Lower leg skin (tissue), 4 donors: Measurements from ENCODE around the gene SKIDA1. TPM values are rescaled to one million over a fixed set of nuclear protein-coding genes. Genes with fewer than 3 reads are reported as not detected.

Experiments
- DNase-seq, 2 donors: peaks; one replicate each; pipeline ENCODE4 v3.0.0-alpha.2; 2019; ENCODE audit warnings: low spot score in 2 of 2
- H3K4me3 ChIP-seq: fragments of 200-600 bp; sonication (generic); 2 replicates; pipeline ENCODE4 v1.5.1; 2017; ENCODE audit warnings: mild to moderate bottlenecking, low read depth; ENCODE audit not compliant: poor library complexity, severe bottlenecking
- POLR2A ChIP-seq, 2 donors: fragments of 450-650 bp; IDR thresholded peaks; one replicate each; pipeline ENCODE4 v1.6.1; 2016 to 2017; ENCODE audit warnings: antibody characterized with exemption in 2 of 2, mild to moderate bottlenecking in 1 of 2, moderate library complexity in 1 of 2
- WGBS, 2 donors: methylation state at CpG; one replicate each; pipeline ENCODE4 v1.1.5; 2018; 5-methylcytosine and 5-hydroxymethylcytosine counted together
- intact Hi-C: fragments of 100-400 bp; cut with DNase I; formaldehyde crosslinking; loops from one replicate; pipeline ENCODE4 v1.15.0; 2023; ENCODE audit warnings: low total_unique reads
- total RNA-seq, 4 donors: library from RNA; depleted of rRNA; stranded (reverse); fragments of >200 nt; gene quantifications; one replicate each; pipeline ENCODE4 v1.1.0, GENCODE V29; 2016
- TF ChIP-seq, protein P1 (sequence below), 3 donors: fragments of 450-650 bp; IDR thresholded peaks; one replicate each; pipeline ENCODE4 v1.5.1; 2016; ENCODE audit warnings: antibody characterized with exemption in 3 of 3, mild to moderate bottlenecking in 3 of 3, moderate library complexity in 2 of 3

The SKIDA1 gene
- total RNA-seq, 4 donors from 2014 or later: 0.38 to 1.4 (median 0.96) TPM

DNA sequence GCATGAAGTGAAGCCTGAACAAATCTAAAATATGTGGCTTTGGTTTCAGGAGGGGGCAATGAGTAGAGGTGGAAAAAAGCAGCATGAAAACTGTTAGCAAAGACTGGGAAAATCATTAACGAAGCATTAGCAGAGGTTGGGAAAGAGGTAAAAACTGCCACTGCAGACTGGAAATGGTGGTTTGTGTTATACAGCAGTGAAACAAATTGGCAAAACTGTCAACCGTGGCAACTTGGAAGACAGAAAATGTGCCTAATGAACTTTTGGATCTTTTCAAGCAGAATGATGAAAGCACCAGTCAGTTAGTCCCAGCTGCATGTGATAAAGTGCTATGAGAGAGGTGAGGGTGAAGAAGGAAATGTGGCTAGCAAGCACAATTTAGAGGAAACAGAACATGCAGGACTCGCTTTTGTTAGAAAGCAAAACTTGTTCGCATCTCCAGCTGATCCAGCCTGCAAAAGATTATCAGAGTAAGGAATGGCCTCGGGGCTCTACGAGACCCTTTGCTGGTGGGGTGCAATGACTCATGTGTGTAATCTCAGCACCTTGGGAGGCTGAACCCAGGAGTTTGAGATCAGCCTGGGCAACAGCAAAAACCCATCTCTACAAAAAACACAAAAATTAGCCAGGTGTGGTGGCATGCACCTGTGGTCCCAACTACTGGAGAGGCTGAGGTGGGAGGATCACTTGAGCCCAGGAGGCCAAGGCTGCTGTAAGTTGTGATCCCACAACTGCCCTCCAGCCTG lies 45.7 kb downstream of the SKIDA1 start:
- H3K4me3 ChIP-seq: no peak overlapping the region
- intact Hi-C loops: no loop called here
- TF ChIP-seq POLR2A (IDR thresholded peaks at IDR 0.05): no peak
- TF ChIP-seq, protein P1, sequence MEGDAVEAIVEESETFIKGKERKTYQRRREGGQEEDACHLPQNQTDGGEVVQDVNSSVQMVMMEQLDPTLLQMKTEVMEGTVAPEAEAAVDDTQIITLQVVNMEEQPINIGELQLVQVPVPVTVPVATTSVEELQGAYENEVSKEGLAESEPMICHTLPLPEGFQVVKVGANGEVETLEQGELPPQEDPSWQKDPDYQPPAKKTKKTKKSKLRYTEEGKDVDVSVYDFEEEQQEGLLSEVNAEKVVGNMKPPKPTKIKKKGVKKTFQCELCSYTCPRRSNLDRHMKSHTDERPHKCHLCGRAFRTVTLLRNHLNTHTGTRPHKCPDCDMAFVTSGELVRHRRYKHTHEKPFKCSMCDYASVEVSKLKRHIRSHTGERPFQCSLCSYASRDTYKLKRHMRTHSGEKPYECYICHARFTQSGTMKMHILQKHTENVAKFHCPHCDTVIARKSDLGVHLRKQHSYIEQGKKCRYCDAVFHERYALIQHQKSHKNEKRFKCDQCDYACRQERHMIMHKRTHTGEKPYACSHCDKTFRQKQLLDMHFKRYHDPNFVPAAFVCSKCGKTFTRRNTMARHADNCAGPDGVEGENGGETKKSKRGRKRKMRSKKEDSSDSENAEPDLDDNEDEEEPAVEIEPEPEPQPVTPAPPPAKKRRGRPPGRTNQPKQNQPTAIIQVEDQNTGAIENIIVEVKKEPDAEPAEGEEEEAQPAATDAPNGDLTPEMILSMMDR (IDR thresholded peaks at IDR 0.05): no peak
- DNase-seq: no peak
- WGBS, 2 donors: 72% methylated on average over 6 of the region's 6 CpGs

DNA sequence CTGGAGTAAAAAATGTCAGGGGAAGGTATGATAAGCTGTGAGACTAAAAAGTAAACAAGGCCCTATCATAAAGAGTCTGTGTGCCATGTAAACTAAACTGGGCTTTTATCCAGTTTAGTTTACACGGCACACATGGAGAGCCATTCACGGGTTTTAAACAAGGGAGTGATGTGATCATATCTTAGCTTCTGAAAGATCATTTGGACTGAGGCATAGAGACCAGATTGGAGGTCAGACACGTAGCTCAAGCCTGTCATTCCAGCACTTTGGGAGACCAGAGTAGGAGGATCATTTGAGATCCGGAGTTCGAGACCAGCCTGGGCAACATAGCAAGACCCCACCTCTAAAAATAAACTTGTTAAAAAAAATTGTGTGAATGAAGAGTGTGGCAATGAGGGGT lies 50.1 kb downstream of the SKIDA1 start:
- DNase-seq: no peak
- intact Hi-C loops: no loop called here
- WGBS, 2 donors: 73 to 83% methylated on average over 5 of the region's 5 CpGs
- no peak overlapping the region for H3K4me3 ChIP-seq
- TF ChIP-seq, protein P1 (IDR thresholded peaks at IDR 0.05): no peak
- no peak for TF ChIP-seq POLR2A (IDR thresholded peaks at IDR 0.05)

DNA sequence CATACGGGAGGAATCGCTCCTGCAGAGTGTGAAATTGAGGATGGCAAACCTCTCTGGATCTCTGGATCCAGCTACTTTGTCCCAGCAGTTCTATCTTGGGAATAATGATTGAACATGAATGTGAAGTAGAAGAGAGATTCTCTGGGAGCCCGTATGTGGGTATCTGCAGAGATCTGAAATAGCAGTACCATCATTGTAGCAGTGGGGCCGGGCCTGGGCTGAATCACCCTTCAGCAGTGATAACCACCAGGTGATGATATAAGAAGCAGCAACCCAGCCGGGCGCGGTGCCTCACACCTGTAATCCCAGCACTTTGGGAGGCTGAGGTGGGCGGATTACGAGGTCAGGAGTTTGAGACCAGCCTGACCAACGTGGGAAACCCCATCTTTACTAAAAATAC lies 51.9 kb downstream of the SKIDA1 start:
- TF ChIP-seq POLR2A (IDR thresholded peaks at IDR 0.05): no peak
- TF ChIP-seq, protein P1 (IDR thresholded peaks at IDR 0.05): no peak
- WGBS, 2 donors: 86 to 94% methylated on average over 10 of the region's 10 CpGs
- DNase-seq: peak in 1 of 2 donors; percentile 58
- intact Hi-C loops: no loop called here
- no peak overlapping the region for H3K4me3 ChIP-seq

- intact Hi-C loops: no loop called here
- no peak for TF ChIP-seq POLR2A (IDR thresholded peaks at IDR 0.05)
- TF ChIP-seq, protein P1 (IDR thresholded peaks at IDR 0.05): no peak
- no peak overlapping the region for H3K4me3 ChIP-seq
- no peak for DNase-seq
- 57 to 69% methylated on average over 4 of the region's 4 CpGs for WGBS, 2 donors
Observed at GRCh38 chr10:21473135-21473534, 52.3 kb downstream of the SKIDA1 start.

GRCh38 chr10:21468086-21468485 lies 57.4 kb downstream of the SKIDA1 start:
- WGBS, 2 donors: 96 to 98% methylated on average over 3 of the region's 3 CpGs
- peak in 1 of 2 donors; percentile 73 for DNase-seq
- TF ChIP-seq, protein P1 (IDR thresholded peaks at IDR 0.05): no peak
- no peak for TF ChIP-seq POLR2A (IDR thresholded peaks at IDR 0.05)
- H3K4me3 ChIP-seq: no peak overlapping the region
- intact Hi-C loops: no loop called here

- intact Hi-C loops: no loop called here
- 100% methylated on average over 1 of the region's 1 CpG for WGBS, 2 donors
- TF ChIP-seq, protein P1 (IDR thresholded peaks at IDR 0.05): no peak
- no peak for TF ChIP-seq POLR2A (IDR thresholded peaks at IDR 0.05)
- no peak overlapping the region for H3K4me3 ChIP-seq
- peak in 1 of 2 donors; percentile 5 for DNase-seq
Observed at GRCh38 chr10:21467633-21468032, 57.8 kb downstream of the SKIDA1 start.
